Measurements from ENCODE around the gene CALY. TPM values are rescaled to one million over a fixed set of nuclear protein-coding genes. Genes with fewer than 3 reads are reported as not detected.

CALY gene
- total RNA-seq, 2 donors from 2014 or later, result 0.98 TPM; not detected in 1

DNA sequence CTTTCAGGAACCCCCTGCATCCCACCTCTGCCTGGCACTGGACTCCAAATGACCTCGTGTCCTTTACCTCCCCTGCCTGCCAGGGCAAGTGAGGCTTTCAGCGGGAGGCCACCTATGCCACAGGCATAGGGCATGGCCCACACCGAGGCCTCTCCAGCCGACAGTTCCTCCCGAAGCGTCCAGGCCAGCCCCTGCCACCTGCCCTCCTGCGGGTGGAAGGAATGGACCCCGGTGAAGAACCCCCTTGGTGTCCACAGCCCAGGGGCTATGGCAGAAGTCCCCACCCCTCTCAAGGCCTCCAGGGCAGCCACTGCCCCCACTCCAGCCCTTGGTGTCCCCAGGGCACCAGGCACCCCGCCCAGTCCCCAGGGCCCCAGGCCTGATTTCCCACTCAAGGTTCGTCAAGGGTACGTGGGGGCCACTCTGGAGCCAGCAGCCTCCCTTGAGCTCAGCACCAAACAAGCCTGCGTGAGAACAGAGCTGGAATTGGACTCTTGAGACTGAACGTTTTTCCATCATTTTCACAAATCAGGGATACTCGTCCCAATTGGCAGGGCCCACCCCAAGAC lies 18.1 kb upstream of the CALY start:
- Histone ChIP-seq H3K9me3 (no peaks in the 10 kb centered on the region), H3K27me3 (no peaks in the 10 kb centered on the region), H3K27ac (no peak overlapping the region), H3K4me3 (no peak overlapping the region), H3K36me3 (no peaks in the 10 kb centered on the region), H3K4me1 (peaks cover 0 to 17% of the 10 kb centered on the region in 2 donors)
- DNase-seq (ENCODE audit: low spot score), result no peak
- TF ChIP-seq CTCF (IDR thresholded peaks at IDR 0.05), result no peak

GRCh38 chr10:133353988-133354605 lies 17.4 kb upstream of the CALY start:
- no peak for TF ChIP-seq CTCF (IDR thresholded peaks at IDR 0.05)
- no peaks in the 10 kb centered on the region for H3K27me3 ChIP-seq
- H3K9me3 ChIP-seq, result no peaks in the 10 kb centered on the region
- no peaks in the 10 kb centered on the region for H3K36me3 ChIP-seq
- H3K4me3 ChIP-seq, result no peak overlapping the region
- peaks cover 0 to 17% of the 10 kb centered on the region in 2 donors for H3K4me1 ChIP-seq
- DNase-seq (ENCODE audit: low spot score), result no peak
- no peak overlapping the region for H3K27ac ChIP-seq

- Histone ChIP-seq H3K4me3 (no peak overlapping the region), H3K36me3 (no peaks in the 10 kb centered on the region)
These were observed 16.7 kb upstream of the CALY start for GRCh38 chr10:133353202-133353959.

GRCh38 chr10:133351408-133352318 lies 15.0 kb upstream of the CALY start:
- no peak for DNase-seq (ENCODE audit: low spot score)
- TF ChIP-seq CTCF (IDR thresholded peaks at IDR 0.05), result no peak
- Histone ChIP-seq H3K27ac (no peak overlapping the region), H3K4me3 (no peak overlapping the region), H3K4me1 (peaks cover 0 to 5% of the 10 kb centered on the region in 2 donors), H3K27me3 (no peaks in the 10 kb centered on the region), H3K36me3 (no peaks in the 10 kb centered on the region), H3K9me3 (no peaks in the 10 kb centered on the region)

More at GRCh38 chr10:133353202-133353959, 16.7 kb upstream of the CALY start:
- no peaks in the 10 kb centered on the region for H3K9me3 ChIP-seq
- no peak for DNase-seq (ENCODE audit: low spot score)
- peaks cover 0 to 17% of the 10 kb centered on the region in 2 donors for H3K4me1 ChIP-seq
- no peaks in the 10 kb centered on the region for H3K27me3 ChIP-seq
- TF ChIP-seq CTCF (IDR thresholded peaks at IDR 0.05), result no peak
- no peak overlapping the region for H3K27ac ChIP-seq

GRCh38 chr10:133350950-133351329 lies 14.2 kb upstream of the CALY start:
- Histone ChIP-seq H3K27me3 (no peaks in the 10 kb centered on the region), H3K9me3 (no peaks in the 10 kb centered on the region), H3K4me3 (no peak overlapping the region), H3K4me1 (no peaks in the 10 kb centered on the region), H3K27ac (no peak overlapping the region), H3K36me3 (no peaks in the 10 kb centered on the region)
- no peak for DNase-seq (ENCODE audit: low spot score)
- TF ChIP-seq CTCF (IDR thresholded peaks at IDR 0.05), result no peak

Data from right atrium auricular region (tissue), 2 donors.